OCI-LY1 (cell line): Measurements from ENCODE around the gene DEPDC7.

Source experiments
- H2AFZ ChIP-seq: fragments of 200-600 bp; sonication (generic), shearing (Covaris generic); 2 replicates; pipeline ENCODE4 v1.6.0; 2014; ENCODE audit warnings: antibody characterized with exemption, mild to moderate bottlenecking, low read length
- H3F3A ChIP-seq: fragments of 200-600 bp; sonication (generic), shearing (Covaris generic); 2 replicates; pipeline ENCODE4 v1.6.0; 2014; ENCODE audit warnings: mild to moderate bottlenecking, antibody characterized with exemption, low read length, moderate library complexity; ENCODE audit not compliant: insufficient read depth
- H3K27ac ChIP-seq: fragments of 200-600 bp; sonication (generic); 2 replicates; pipeline ENCODE4 v1.5.1; 2014; ENCODE audit warnings: low read length, mixed run types, mild to moderate bottlenecking, low read depth; ENCODE audit not compliant: poor library complexity, severe bottlenecking
- H3K27me3 ChIP-seq: fragments of 200-600 bp; sonication (generic); 2 replicates; pipeline ENCODE4 v1.6.0; 2014; ENCODE audit warnings: antibody characterized with exemption, mild to moderate bottlenecking, low read length, moderate library complexity; ENCODE audit not compliant: insufficient read depth
- H3K36me3 ChIP-seq: fragments of 200-600 bp; sonication (generic); 2 replicates; pipeline ENCODE4 v1.6.1; 2014; ENCODE audit warnings: mild to moderate bottlenecking, antibody characterized with exemption, low read length, moderate library complexity, mixed read lengths; ENCODE audit not compliant: insufficient read depth
- H3K4me1 ChIP-seq: fragments of 200-600 bp; sonication (generic); 2 replicates; pipeline ENCODE4 v1.5.1; 2014; ENCODE audit warnings: mild to moderate bottlenecking, low read length, moderate library complexity; ENCODE audit not compliant: insufficient read depth, severe bottlenecking
- H3K4me2 ChIP-seq: fragments of 200-600 bp; sonication (generic), shearing (Covaris generic); 2 replicates; pipeline ENCODE4 v1.6.1; 2014; ENCODE audit warnings: low read length
- H3K4me3 ChIP-seq: fragments of 200-600 bp; sonication (generic); 2 replicates; pipeline ENCODE4 v1.5.1; 2014; ENCODE audit warnings: low read length, low read depth, mild to moderate bottlenecking, mixed read lengths; ENCODE audit not compliant: poor library complexity, severe bottlenecking
- H3K79me2 ChIP-seq: fragments of 200-600 bp; shearing (Covaris generic); 2 replicates; pipeline ENCODE4 v1.6.1; 2016; ENCODE audit warnings: mixed run types, low read length, mixed read lengths; ENCODE audit not compliant: insufficient read depth
- H3K9ac ChIP-seq: fragments of 200-600 bp; sonication (generic), shearing (Covaris generic); 2 replicates; pipeline ENCODE4 v1.6.1; 2014; ENCODE audit warnings: mild to moderate bottlenecking, low read length, mixed read lengths
- H3K9me2 ChIP-seq: fragments of 200-600 bp; sonication (generic), shearing (Covaris generic); 2 replicates; pipeline ENCODE4 v1.6.1; 2014; ENCODE audit warnings: low read depth, mild to moderate bottlenecking, low read length, mixed read lengths
- H3K9me3 ChIP-seq: fragments of 200-600 bp; shearing (Covaris generic); 2 replicates; pipeline ENCODE4 v1.6.1; 2014; ENCODE audit warnings: low read length, mixed read lengths
- H4K20me1 ChIP-seq: fragments of 200-600 bp; sonication (generic), shearing (Covaris generic); 2 replicates; pipeline ENCODE4 v1.6.0; 2016; ENCODE audit warnings: mild to moderate bottlenecking, low read length; ENCODE audit not compliant: insufficient read depth
- CTCF ChIP-seq: fragments of 200-600 bp; sonication (generic), shearing (Covaris generic); IDR thresholded peaks from 2 replicates; pipeline ENCODE4 v1.5.1; 2017; ENCODE audit warnings: mild to moderate bottlenecking, antibody characterized with exemption, low read length, moderate library complexity, mixed read lengths
- EZH2 ChIP-seq: fragments of 200-600 bp; sonication (generic), shearing (Covaris generic); IDR thresholded peaks from 2 replicates; pipeline ENCODE4 v1.8.0; 2017; ENCODE audit warnings: borderline replicate concordance, mixed run types, mild to moderate bottlenecking, antibody characterized with exemption, low read length, moderate library complexity, mixed read lengths

Gene DEPDC7

DNA sequence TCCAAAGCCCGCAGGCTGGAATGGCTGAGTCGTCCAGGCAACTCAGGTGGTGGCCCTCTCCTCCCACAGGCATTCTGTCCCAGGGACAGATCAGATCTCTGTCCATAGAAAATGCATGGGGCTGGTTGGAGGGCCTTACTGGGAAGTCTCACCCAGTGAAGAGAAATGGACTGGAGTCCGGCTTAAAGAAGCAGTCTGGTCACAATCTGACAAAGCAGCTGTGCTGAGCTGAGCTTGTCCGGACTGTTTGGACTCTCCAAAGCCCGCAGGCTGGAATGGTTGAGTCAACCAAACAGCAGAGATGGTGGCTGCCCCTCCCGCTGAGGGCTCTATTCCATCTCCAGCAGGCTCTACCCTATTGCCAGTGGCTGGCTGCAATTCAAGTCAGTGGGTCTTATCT lies 14.4 kb upstream of the DEPDC7 start:
- H3K9me3 ChIP-seq: no peaks in the 10 kb centered on the region
- no peak overlapping the region for H3K27ac ChIP-seq
- H3K4me1 ChIP-seq: no peaks in the 10 kb centered on the region
- no peaks in the 10 kb centered on the region for H3K36me3 ChIP-seq
- H3K4me3 ChIP-seq: no peak overlapping the region
- H3K4me2 ChIP-seq: no peak overlapping the region
- TF ChIP-seq CTCF: no peak
- TF ChIP-seq EZH2: no peak
- no peaks in the 10 kb centered on the region for H3K27me3 ChIP-seq
- no peak overlapping the region for H2AFZ ChIP-seq
- H3F3A ChIP-seq: no peaks in the 10 kb centered on the region
- H3K79me2 ChIP-seq: no peaks in the 10 kb centered on the region
- H4K20me1 ChIP-seq: no peaks in the 10 kb centered on the region
- no peak overlapping the region for H3K9ac ChIP-seq
- no peaks in the 10 kb centered on the region for H3K9me2 ChIP-seq

DNA sequence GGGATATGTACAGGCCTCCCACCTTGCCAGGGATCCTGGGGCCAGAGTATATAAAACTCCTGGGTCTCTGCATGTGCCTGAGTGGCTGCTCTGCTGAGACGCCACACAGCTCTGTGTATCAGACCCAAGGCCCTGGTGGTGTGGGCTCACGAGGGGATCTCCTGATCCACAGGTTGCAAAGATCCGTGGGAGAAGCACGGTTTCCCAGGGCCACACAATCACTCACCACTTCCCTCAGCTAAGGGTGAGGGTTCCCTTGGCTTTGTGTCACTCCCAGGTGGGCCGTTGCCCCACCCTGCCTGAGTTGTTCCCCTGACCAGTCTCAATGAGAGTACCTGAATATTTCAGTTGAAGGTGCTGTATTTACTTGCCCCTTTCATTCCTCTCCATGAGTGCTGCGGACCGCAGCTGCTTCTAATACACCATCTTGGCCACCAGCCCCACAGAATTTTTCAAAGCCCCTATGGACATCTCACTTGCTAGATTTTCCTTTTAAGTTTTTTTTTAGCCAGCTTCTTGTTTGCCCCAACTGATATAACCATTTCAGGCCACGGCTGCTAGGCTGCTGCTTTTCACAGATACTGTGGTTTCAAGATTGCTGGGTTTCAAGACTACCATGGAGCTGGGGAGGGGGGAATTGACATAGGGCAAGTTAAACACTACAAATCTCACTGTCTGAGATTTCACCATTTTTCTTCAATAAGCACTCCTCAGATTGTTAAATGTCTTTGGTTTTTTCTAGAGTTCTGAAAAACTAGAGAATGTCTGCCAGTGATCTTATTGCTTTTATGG lies 13.7 kb upstream of the DEPDC7 start:
- no peak overlapping the region for H3K9ac ChIP-seq
- TF ChIP-seq CTCF: no peak
- TF ChIP-seq EZH2: no peak
- H3K4me2 ChIP-seq: no peak overlapping the region
- H3K9me2 ChIP-seq: no peaks in the 10 kb centered on the region
- no peak overlapping the region for H2AFZ ChIP-seq
- no peaks in the 10 kb centered on the region for H3K4me1 ChIP-seq
- no peaks in the 10 kb centered on the region for H3K79me2 ChIP-seq
- H3F3A ChIP-seq: no peaks in the 10 kb centered on the region
- no peaks in the 10 kb centered on the region for H3K9me3 ChIP-seq
- H3K4me3 ChIP-seq: no peak overlapping the region
- no peaks in the 10 kb centered on the region for H3K36me3 ChIP-seq
- no peak overlapping the region for H3K27ac ChIP-seq
- H4K20me1 ChIP-seq: no peaks in the 10 kb centered on the region
- no peaks in the 10 kb centered on the region for H3K27me3 ChIP-seq

DNA sequence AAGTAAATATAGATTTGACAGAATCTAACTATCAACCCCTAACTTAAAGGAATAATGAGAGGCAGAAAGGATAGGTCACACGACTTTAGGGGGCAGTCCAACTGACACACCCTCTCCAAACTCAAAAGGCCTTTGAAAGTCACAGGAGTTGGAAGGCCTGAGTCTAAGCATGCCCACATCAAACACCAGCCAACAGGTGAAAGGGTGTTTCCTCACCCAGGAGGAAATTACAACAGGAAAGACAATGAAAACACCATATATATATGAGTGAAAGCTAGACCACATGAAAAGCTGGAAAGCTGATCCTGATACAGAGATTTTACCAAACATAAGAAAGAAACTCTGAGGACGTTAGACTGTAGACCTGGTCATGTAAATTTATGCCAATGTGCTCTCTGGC lies 10.5 kb upstream of the DEPDC7 start:
- Histone ChIP-seq H3K4me3 (no peak overlapping the region), H3K36me3 (no peaks in the 10 kb centered on the region), H3K9me2 (no peaks in the 10 kb centered on the region), H3K4me2 (no peak overlapping the region), H3K4me1 (no peaks in the 10 kb centered on the region), H3F3A (no peaks in the 10 kb centered on the region), H4K20me1 (no peaks in the 10 kb centered on the region), H3K27ac (no peak overlapping the region), H3K9me3 (no peaks in the 10 kb centered on the region), H3K79me2 (no peaks in the 10 kb centered on the region), H2AFZ (no peak overlapping the region), H3K27me3 (no peaks in the 10 kb centered on the region), H3K9ac (no peak overlapping the region)
- TF ChIP-seq EZH2 (no peak), CTCF (no peak)
